Limb (tissue), 2 donors: Measurements from ENCODE around the gene SYT2.
"Not testable (repeated sequence)": the region's sequence is repeated elsewhere in the genome, so short reads cannot be mapped to it uniquely, and the experiment has no call there.

Source experiments
- DNase-seq, 2 donors: peaks; one replicate each; pipeline ENCODE4 v3.0.0-alpha.2; 2016; ENCODE audit errors: extremely low spot score in 2 of 2

Gene SYT2

DNA sequence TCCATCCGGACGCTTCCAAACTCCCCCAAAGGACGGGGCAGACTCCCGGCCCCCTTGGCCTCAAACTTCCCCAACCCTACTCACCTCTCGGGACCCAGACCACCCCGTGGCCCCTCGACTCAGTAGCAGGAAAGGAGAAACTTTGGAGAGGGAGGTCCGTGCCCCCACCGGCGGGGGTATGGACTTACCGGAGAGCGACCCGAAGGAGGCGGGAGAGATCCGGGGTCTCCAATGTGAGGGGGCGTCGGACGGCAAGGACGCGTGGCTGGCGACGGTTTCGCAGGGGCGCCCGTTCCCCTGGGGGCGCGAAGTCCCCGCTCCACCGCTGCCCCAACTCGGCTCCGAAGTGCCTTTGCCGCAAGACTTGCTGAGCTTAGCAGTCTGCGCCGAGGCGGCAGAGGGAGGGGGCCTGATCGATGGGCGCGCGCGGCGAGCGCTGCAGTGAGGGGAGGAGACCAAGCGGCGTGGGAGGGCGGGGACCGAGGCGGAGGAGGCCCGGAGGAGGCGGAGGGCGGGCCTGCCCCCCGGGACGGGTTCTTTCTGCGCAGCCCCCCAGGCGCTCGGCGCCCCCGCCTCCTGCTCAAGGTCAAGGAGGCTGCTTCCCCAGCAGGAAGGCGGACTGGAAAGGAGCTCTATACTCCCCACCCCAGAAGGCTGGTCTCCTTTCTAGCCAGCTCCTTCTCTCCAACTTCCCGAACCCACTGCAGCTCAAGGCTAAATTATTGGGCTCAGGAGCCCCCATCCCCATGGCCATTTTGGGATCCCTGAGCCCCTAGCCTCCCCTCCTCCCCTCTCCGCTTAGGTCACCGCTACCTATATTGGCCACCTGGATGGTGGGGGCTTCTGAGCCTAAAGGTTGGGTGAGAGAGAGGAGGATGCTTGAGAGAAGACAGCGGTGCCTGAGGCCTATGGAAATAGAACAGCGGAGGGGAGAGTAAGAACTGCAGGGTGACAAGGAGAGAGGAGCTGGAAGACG lies at the start of gene SYT2:
SYT2 (minus strand) TSS at position 385 of the 976 bp plus-strand sequence. CDS start 104,682 bp downstream, outside the sequence.
- DNase-seq, result peak; percentile 32 to 81

GRCh38 chr1:202756391-202756790 lies 46.1 kb upstream of the SYT2 start:
- peak in 1 of 2 donors; percentile 3 for DNase-seq

GRCh38 chr1:202754293-202754692 lies 44.0 kb upstream of the SYT2 start:
- DNase-seq, result no peak

- no peak for DNase-seq
These were observed 42.5 kb upstream of the SYT2 start for GRCh38 chr1:202752774-202753173.

GRCh38 chr1:202750761-202751160 lies 40.5 kb upstream of the SYT2 start:
- DNase-seq, result no peak

DNA sequence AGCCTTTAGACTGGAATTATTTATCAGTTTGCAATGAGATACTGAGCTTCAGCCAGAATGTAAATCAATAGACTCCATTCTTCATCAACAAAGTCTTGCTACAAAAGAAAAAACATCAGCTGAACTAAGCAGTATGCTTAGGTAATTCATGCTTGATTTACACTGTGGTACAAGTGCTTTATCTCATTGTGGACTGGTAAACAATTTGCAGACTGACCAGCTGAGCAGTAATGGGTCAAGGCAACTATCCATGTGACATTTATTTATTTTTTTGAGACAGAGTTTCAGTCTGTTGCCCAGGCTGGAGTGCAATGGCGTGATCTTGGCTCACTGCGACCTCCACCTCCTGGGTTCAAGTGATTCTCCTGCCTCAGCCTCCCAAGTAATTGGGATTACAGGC lies 39.8 kb upstream of the SYT2 start:
- DNase-seq, result no peak

DNA sequence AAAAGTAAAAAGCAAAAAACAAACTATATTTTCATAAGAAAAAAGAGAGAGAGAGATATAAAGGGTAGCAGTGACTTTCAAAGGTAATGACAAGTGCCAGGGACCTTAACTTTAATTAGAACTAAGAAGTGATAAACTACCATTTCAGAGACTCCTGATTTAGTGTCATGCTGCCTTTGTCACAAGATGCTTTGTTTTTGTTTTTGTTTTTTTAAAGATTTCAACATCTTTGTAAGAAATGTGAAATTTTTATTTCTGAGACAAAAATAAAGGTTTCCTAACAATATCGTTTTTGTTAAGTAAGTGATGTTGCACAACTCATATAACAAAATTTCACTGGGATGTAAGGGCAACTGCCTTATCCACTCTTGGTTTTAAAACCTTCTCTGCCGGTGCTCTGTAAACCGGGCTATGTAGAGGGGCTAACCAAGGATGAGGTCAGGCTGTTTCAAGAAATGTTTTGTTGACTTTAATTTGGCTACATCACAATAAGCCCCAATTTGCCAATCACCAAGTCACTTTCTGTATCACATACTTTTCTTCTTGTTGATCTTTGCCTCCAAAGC lies 35.2 kb upstream of the SYT2 start:
- no peak for DNase-seq

DNA sequence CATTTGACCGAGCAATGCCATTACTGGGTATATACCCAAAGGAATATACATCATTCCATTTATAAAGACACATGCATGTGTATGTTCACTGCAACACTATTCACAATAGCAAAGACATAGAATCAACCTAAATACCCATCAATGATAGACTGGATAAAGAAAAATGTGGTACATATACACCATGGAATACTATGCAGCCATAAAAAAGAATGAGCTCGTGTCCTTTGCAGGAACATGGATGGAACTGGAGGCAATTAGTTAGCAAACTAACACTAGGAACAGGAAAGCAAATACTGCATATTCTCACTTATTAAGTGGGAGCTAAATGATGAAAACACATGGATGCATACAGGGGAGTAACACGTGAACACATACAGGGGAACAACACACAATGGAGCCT lies 34.5 kb upstream of the SYT2 start:
- not testable (repeated sequence) for DNase-seq

- no peak for DNase-seq
These were observed 32.2 kb upstream of the SYT2 start for GRCh38 chr1:202742496-202742895.

GRCh38 chr1:202733251-202733650 lies 23.0 kb upstream of the SYT2 start:
- DNase-seq, result no peak

- DNase-seq, result no peak
These were observed 18.7 kb upstream of the SYT2 start for GRCh38 chr1:202728951-202729350.

GRCh38 chr1:202725526-202725925 lies 15.3 kb upstream of the SYT2 start:
- DNase-seq, result no peak

GRCh38 chr1:202723708-202724107 lies 13.5 kb upstream of the SYT2 start:
- DNase-seq, result no peak

GRCh38 chr1:202723046-202723445 lies 12.8 kb upstream of the SYT2 start:
- not testable (repeated sequence) for DNase-seq

GRCh38 chr1:202716654-202717053 lies 6.4 kb upstream of the SYT2 start:
- DNase-seq, result no peak

GRCh38 chr1:202714202-202714601 lies 3.9 kb upstream of the SYT2 start:
- not testable (repeated sequence) for DNase-seq

DNA sequence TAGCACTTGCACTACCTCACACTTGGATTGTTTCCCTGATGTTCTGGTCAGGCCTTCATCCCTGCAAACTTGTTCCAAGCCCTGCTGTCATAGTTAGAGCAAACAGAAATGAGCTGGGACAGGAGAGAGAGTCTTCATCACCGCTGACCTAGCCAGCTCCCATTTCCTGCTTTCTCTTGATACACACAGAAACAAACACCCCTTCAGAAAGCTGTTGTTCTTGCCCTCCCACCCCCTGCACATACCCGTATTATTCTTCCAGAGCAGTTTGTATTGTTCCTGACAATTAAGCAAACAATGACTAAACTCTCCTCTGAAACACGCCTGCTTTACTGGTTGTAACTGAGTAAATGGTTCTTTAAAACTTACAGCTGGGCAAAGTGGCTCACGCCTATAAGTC lies 2.9 kb upstream of the SYT2 start:
- DNase-seq, result no peak

DNA sequence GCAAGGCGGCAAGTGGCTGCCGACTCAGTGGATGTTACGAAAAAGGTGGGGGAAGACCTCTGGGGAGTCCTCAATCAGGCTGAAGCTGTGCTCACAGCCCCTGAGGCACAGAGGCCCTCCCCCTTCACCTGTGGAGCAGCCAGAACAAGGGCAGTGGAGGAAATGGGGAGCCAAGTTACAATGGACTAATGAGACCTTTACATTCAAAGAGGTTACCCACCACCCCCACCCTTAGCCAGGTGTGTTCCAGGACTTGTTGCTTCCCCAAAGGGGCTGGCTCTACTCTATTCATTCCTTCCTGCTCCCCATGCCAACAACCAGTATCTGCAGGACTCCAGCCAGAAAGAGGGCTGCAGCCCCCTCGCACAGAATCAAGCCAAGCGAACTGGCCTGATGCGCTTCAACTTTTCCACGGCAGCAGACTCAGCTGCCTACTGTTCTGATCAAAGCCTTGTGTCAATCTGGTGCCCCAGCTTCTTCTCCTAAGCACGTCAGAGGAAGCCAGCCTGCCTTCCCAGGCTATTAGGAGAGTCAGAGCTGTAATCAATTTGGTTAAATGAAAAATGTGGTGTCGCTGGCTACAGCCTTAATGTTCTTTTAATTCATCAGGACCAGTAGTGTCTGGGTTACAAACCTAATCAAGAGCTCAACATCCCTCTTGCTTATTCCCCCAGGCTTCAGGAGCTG lies 1.8 kb upstream of the SYT2 start:
- no peak for DNase-seq

DNA sequence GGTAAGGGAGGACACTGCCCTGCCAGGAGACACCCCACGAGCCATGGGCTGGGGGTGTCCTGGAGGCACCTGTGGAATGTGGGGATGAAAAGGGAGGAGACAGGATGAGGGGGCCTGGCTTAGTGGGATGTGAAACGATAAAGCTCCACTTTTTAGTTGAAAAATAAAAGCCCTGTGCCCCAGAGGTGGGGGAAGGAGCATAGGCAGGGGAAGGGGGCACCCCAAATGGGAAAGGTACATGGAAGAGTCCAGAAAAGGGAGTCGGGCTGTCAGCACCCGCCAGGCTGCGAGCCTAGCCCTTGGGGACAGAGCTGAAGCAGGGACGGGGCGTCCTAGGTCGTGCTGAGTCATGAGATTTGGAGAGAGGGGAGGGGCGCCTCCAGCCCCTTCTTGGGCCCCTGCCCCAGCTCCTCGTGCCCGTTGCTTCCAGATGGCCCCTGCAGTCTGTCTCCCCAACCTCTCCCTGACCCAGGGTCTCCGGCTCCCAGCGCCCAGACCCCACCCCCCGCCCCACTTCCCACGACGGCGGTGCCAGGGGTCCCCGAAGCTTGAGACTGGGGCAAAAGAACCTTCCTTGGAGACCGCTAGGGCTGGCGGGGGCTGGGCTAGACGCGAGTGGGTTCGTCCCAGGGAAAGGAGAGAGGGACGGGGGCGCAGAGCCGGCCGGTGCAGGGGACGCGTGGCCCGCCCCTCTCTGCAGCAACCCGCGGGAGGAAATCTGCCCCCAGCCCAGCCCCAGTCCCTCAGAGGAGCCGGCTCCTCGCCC lies 795 bp downstream of the SYT2 start:
- DNase-seq, result peak in 1 of 2 donors; percentile 41

- no peak for DNase-seq
These were observed 1.6 kb downstream of the SYT2 start for GRCh38 chr1:202708456-202709275.

DNA sequence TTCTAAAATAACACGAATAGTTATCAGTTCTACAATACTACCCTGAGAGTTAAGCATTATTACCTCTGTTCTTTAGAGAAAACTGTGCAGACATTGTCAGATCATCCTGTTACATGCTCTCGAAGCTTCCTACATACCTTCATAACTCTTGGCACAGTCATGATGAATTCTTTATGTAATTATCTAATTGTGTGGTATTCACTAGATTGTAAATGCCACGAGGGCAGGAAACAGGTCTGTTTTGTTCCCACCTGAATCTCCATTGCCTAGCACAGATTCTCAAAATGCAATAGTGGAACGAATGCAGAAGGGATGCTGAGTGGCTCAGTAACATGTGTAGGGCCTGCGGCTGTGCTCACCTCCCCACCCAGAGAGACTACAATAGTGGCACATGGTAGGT lies 3.4 kb downstream of the SYT2 start:
- DNase-seq, result no peak
